ENCODE data around the gene AASDH. TPM values are rescaled to one million over a fixed set of nuclear protein-coding genes. Genes with fewer than 3 reads are reported as not detected.

The AASDH gene
- polyA plus RNA-seq, 1 of the 3 experiments (the other 2 are of a cell fraction): 4.4 TPM

GRCh38 chr4:56406151-56406550 is 18.9 kb upstream of the AASDH start:
- H2AFZ ChIP-seq (ENCODE audit: low read depth): no peak overlapping the region
- no peaks in the 10 kb centered on the region for H3K27me3 ChIP-seq (ENCODE audit: insufficient read depth)
- ChIA-PET CTCF (interaction anchor here (1.2 kb wide), 1 partner anchor 31 kb away, joined by 4 read pairs; no protein-coding TSS in a partner anchor), POLR2A (no interaction called here)
- WGBS (ENCODE audit: low lambda C conversion rate): 97% methylated on average over 4 of the region's 4 CpGs
- H3F3A ChIP-seq (replicated peaks; ENCODE audit: insufficient read depth): peaks cover 21% of the 10 kb centered on the region
- no peak for TF ChIP-seq NRF1 (IDR thresholded peaks at IDR 0.05; ENCODE audit: low read depth, low read length)
- no peak for TF ChIP-seq FOXM1 (IDR thresholded peaks at IDR 0.05; ENCODE audit: low read depth)
- TF ChIP-seq RXRA (IDR thresholded peaks at IDR 0.05; ENCODE audit: borderline replicate concordance, low read depth): no peak
- H3K79me2 ChIP-seq (ENCODE audit: insufficient read depth): peaks cover 28% of the 10 kb centered on the region
- peaks cover 5 to 16% of the 10 kb centered on the region in 2 experiments; a peak in 3 of 4 replicates for H3K4me1 ChIP-seq (ENCODE audit: control insufficient read depth in 1 of 2, insufficient read depth in 2 of 2, low read depth in 1 of 2, low read length in 1 of 2)
- no peaks in the 10 kb centered on the region for H3K9me2 ChIP-seq
- no peak for DNase-seq
- no peaks in the 10 kb centered on the region for H3K9me3 ChIP-seq
- peaks cover 39 to 44% of the 10 kb centered on the region in 2 experiments for H3K36me3 ChIP-seq (replicated peaks in 1 of 2; ENCODE audit: control insufficient read depth in 1 of 2, insufficient read depth in 2 of 2, low read length in 1 of 2)
- H3K27ac ChIP-seq (ENCODE audit: low read depth in 2 of 2, low read length in 1 of 2): no peak overlapping the region
- H4K20me1 ChIP-seq (ENCODE audit: insufficient read depth): no peaks in the 10 kb centered on the region
- no peak overlapping the region for H3K4me3 ChIP-seq (ENCODE audit: low read depth in 2 of 2, low read length in 1 of 2)
- H3K9ac ChIP-seq: no peak overlapping the region
- H3K4me2 ChIP-seq: no peak overlapping the region

- 94% methylated on average over 1 of the region's 1 CpG for WGBS (ENCODE audit: low lambda C conversion rate)
- peaks cover 24% of the 10 kb centered on the region; the same call in 1 of the 2 replicates for H3K79me2 ChIP-seq (ENCODE audit: insufficient read depth)
- TF ChIP-seq TEAD4 (IDR thresholded peaks at IDR 0.05; ENCODE audit: borderline replicate concordance, insufficient read depth) (no peak), RFX5 (IDR thresholded peaks at IDR 0.05; ENCODE audit: low read length) (no peak), NFIC (IDR thresholded peaks at IDR 0.05; ENCODE audit: borderline replicate concordance) (no peak), REST (IDR thresholded peaks at IDR 0.05; ENCODE audit: low read depth, low read length) (no peak), ELF1 (IDR thresholded peaks at IDR 0.05) (no peak), TCF12 (IDR thresholded peaks at IDR 0.05) (no peak)
- H3K9ac ChIP-seq: no peak overlapping the region
- H3K36me3 ChIP-seq (replicated peaks in 1 of 2; ENCODE audit: control insufficient read depth in 1 of 2, insufficient read depth in 2 of 2, low read length in 1 of 2): peaks cover 50 to 55% of the 10 kb centered on the region in 2 experiments
- H3K4me3 ChIP-seq (ENCODE audit: low read depth in 2 of 2, low read length in 1 of 2): no peak overlapping the region
- peaks cover 13% of the 10 kb centered on the region for H3F3A ChIP-seq (replicated peaks; ENCODE audit: insufficient read depth)
- ChIA-PET POLR2A (interaction anchor here (1.0 kb wide), 1 partner anchor 31 kb away, joined by 3 read pairs; the partner anchor contains the start of gene PAICS), CTCF (interaction anchor here (1.4 to 1.7 kb wide), 3 partner anchors 18 to 456 kb away, joined by 4 to 5 read pairs (median 5); partner anchors contain the start of genes AASDH and CEP135)
- H3K9me3 ChIP-seq: no peaks in the 10 kb centered on the region
- no peak for DNase-seq
- H3K4me2 ChIP-seq: no peak overlapping the region
- no peak overlapping the region for H2AFZ ChIP-seq (ENCODE audit: low read depth)
- no peaks in the 10 kb centered on the region for H3K27me3 ChIP-seq (ENCODE audit: insufficient read depth)
- H3K27ac ChIP-seq (ENCODE audit: low read depth in 2 of 2, low read length in 1 of 2): no peak overlapping the region
- no peaks in the 10 kb centered on the region for H3K9me2 ChIP-seq
- H4K20me1 ChIP-seq (ENCODE audit: insufficient read depth): no peaks in the 10 kb centered on the region
- H3K4me1 ChIP-seq (ENCODE audit: control insufficient read depth in 1 of 2, insufficient read depth in 2 of 2, low read depth in 1 of 2, low read length in 1 of 2): peaks cover 5 to 9% of the 10 kb centered on the region in 2 experiments; a peak in 2 of 4 replicates
These were observed 17.7 kb upstream of the AASDH start for GRCh38 chr4:56405016-56405415.
